Measurements from ENCODE around the gene INPP5F.

- no peak for TF ChIP-seq EZH2 (IDR thresholded peaks at IDR 0.05)
- no peak for TF ChIP-seq POLR2AphosphoS5 (IDR thresholded peaks at IDR 0.05; ENCODE audit: borderline replicate concordance, low read depth, low read length)
- no peak for TF ChIP-seq FOXP2 (optimal IDR thresholded peaks at IDR 0.05; ENCODE audit: control extremely low read depth, extremely low read length, insufficient read depth)
Observed at GRCh38 chr10:119736220-119736619, 10.4 kb downstream of the INPP5F start.

All from SK-N-MC (cell line).